GM19372 (cell line): Measurements from ENCODE around the gene TNP1.

Source experiments
- ATAC-seq: cut with Tn5 transposase; IDR thresholded peaks from one replicate; pipeline ENCODE4 v1.9.1; 2021; ENCODE audit warnings: mild to moderate bottlenecking, low read depth, moderate library complexity; ENCODE audit not compliant: unreplicated experiment

The TNP1 gene

GRCh38 chr2:216849987-216850386 lies 9.9 kb downstream of the TNP1 start:
- ATAC-seq: no peak

DNA sequence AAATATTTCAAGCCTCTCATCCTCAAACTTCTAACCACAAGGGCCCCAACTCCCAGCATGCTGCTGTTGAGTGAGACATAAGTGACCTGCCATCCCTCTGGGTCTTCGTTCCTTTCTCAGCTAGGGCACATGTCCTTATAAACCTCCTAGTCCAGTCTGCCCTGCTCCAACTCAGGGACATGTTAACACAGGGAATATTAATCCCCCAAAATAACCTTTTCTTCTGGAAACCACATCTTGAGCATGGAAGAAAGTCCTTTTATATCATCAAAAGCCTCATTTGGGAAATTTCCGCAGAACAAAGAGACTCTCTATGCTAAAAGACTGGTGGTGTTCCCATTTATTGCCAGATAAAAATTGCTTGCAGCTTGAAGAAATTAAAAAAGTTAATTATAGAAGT lies 14.4 kb downstream of the TNP1 start:
- ATAC-seq: no peak

DNA sequence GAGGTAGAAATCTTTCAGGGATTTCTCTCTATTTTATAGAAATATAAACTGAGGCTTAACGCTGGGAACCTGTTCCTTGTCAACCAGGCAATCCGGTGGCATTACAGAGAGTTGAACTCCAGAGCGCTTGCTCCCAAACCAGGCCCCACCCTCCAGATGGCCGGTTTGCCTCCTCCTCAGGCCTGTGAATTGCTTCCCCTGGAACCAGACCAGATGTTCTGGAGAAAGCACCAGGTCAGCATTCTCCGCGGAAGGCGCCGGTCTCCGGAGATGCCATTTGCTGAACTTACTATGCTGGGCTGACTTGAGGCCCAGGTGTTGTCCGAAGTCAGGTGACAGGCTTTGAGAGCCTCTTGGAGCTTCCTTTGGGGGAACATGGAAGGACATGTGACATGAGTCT lies 17.2 kb downstream of the TNP1 start:
- no peak for ATAC-seq

DNA sequence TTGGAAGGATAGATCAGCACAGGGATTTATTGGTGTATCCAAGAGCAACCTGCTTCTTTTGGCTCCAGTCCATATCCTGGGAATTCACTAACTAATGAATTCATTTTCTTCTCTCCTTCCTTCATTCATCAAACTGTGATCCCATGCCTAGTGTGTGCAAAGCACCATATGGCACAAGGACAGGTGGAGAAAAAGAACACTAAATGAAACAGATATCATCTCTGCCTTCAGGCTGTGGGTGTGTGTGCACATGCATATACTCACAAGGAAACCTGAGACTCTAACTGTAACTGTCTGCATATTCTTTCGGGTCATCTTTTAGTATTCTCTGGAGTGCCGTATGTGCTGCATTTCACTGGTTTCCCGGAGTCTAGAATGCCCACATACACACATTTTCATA lies 20.2 kb downstream of the TNP1 start:
- ATAC-seq: no peak

- ATAC-seq: no peak
Measured at GRCh38 chr2:216838151-216838550, 21.7 kb downstream of the TNP1 start.

DNA sequence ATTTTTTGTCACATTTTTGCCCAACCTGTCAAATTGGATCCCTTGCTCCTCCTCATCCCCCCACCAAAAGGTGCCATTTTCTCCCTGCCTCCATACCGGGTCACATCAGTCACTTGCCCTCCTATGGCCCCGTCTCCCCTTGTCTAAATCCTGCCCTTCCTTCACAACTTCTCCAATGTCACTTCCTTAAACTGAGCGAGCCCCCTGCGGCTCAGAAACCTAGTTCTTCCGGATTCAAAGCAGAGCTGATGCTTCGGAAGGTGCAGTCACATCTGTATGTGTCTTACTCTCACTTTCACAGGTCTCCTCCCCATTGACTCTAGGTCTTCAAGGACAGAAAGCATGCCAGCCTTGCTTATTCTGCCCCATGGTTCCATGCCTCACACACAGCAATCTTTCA lies 22.1 kb downstream of the TNP1 start:
- no peak for ATAC-seq

GRCh38 chr2:216833061-216833460 lies 26.8 kb downstream of the TNP1 start:
- no peak for ATAC-seq

DNA sequence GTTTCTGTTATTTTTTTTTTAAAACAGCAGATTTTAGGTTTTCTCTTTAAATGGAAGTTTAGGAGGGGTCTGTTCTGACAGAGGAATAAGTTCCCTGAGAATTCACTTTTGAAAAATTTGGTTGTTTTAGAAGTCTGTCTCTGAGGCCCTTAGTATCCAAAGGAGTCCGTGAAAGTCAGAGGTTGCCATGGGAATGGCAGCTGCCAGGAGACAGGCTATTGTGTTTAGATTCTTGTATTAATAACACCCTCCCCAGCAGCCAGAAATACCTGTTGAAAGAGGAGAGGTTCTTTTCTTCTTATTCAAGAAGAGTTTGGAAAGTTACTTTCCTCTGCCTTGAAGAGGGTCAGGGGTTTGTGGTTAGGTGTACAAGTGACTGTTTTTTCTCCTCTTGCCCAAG lies 29.5 kb downstream of the TNP1 start:
- ATAC-seq: no peak

DNA sequence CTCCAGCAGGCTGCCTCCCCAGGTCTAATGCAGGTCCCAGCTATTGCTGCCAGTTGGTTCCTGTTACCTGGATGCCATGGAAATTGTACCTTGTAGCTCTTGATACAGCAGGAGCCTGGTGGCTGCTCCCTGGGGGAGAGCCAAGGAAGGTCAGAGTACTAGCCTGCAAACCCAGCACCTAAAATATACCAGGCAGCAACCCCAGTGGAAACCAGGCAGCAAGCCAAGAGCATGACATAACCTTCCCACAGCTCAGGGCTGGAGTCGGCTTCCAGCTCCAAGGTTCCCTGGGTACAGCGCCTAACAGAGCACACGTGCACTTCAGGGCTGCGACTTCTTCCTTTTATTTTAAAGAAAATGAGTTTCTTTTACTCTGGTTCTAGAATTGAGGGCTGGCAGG lies 30.3 kb downstream of the TNP1 start:
- ATAC-seq: no peak

DNA sequence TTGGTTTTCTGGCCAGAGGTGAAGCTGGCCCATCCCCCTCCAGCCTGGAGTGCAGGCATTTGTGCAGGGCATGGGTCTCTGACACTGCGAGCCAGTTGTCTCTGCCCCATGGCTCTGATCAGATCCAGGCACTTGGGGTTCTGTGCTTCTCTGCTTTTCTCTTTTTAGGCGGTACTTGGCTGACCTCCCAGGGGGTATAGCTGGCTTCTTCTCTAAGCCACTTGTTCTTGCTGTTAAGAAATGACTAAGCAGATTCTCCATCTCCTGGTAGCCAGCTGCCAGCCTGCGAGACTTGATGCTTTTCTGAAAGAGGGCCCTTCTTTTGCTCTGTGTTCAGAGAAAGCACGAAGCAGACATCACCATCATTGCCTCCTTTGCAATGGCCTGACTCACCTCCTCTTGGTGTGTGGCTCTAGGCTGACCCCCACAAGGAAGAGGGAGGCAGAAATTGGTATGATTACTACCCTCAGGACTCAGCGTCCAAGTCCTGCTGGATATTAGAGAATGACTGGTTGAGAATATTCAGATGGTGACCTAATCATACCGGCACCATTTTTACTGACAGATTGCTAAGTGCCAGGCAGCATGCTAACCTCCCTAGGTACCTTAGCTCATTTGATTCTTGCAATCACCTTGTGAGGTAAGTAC lies 32.7 kb downstream of the TNP1 start:
- ATAC-seq: no peak

- ATAC-seq: no peak
Measured at GRCh38 chr2:216822470-216822869, 37.4 kb downstream of the TNP1 start.

DNA sequence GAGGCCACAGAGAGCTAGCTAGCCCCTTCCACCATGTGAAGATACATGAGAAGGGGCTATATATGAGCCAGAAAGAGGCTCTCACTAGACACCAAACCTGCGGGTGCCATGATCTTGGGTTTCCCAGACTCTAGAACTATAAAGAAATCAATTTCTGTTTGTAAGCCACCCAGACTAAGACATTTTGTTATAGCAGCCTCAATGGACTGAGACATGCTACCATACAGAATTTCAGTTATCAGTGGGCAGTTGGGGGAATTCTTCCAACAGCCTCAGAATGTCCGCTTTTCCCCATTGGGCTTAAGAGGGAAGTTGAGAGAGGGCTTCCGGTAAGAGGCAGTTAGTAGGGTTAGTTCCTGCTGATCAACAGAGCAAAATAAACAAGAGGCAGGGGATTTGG lies 39.2 kb downstream of the TNP1 start:
- ATAC-seq: no peak

GRCh38 chr2:216819766-216820165 lies 40.1 kb downstream of the TNP1 start:
- no peak for ATAC-seq

DNA sequence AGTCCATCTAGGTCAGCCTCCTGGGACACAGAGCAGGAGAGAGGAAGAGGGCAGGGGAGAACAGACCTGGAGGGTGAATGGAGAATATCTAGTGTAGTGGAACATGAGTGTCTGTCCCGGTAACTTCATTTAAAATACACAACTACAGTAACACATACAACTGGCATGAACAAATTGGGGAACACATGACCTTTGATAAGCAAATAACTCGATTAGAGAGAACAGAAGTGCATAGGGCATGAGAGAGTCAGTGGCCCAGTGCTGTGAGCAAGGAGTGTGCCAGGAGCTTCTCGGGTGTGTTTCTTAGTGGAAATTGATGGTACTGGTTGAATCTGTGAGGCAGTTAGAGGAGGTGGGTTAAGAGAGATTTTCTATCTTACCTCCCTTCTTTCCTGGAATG lies 40.8 kb downstream of the TNP1 start:
- no peak for ATAC-seq

DNA sequence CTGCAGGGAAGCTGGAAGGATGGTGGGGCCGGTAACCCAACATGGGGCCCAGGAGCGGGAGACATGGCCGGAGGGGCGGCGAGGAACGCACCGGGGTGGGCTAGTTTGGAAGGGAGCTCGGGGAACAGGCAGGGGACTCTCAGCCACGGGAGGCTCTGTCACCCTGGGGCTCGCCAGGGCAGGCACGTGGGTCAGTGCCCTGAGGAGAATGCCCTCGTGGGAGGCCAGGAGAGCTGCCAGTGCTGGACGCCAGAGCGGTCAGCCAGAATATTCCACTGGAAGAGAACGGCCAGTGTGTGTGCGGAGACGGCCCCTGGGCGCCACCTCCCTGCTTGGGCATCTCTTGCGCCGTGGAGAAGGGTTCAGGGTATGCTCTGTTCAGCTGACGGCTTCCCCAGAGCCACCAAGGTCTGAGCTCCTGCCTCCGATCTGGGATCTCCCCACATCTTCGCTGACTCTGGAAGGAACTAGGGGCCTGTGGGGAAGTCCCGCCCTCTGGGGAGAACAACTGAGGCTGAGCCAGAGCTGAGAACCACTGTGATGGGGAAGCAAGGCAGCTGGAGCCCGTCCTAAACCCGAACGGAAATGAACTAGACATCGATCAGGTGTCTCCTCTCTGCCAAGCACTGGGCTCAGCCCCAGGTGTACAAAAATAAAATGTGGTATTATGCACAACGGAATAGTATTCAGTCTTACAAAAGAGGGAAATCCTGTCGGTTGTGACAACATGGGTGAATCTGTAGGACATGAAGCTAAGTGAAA lies 49.3 kb downstream of the TNP1 start:
- no peak for ATAC-seq
